Activated CD4-positive, alpha-beta T cell treated with anti-CD3 and anti-CD28 coated beads, Interleukin-2, amount 10 ng/mL, durations not matched to agents 24 days and 14 days (primary cell): ENCODE measurements around the gene PROP1. TPM values are rescaled to one million over a fixed set of nuclear protein-coding genes. Genes with fewer than 3 reads are reported as not detected.
"Not testable (repeated sequence)": the region's sequence is repeated elsewhere in the genome, so short reads cannot be mapped to it uniquely, and the experiment has no call there.

Experiments used
- DNase-seq: peaks from one replicate; pipeline ENCODE4 v3.0.0; 2022
- H3K27ac Mint-ChIP-seq: one replicate; pipeline ENCODE4 v1.8.0; 2022; ENCODE audit warnings: mild to moderate bottlenecking, mixed read lengths
- H3K27me3 Mint-ChIP-seq: one replicate; pipeline ENCODE4 v1.8.0; 2022; ENCODE audit warnings: mixed read lengths
- H3K36me3 Mint-ChIP-seq: one replicate; pipeline ENCODE4 v1.8.0; 2022; ENCODE audit warnings: low read depth, mild to moderate bottlenecking, mixed read lengths
- H3K4me1 Mint-ChIP-seq: one replicate; pipeline ENCODE4 v1.8.0; 2021; ENCODE audit warnings: mixed read lengths
- H3K4me3 Mint-ChIP-seq: one replicate; pipeline ENCODE4 v1.8.0; 2022; ENCODE audit warnings: mild to moderate bottlenecking, moderate library complexity, mixed read lengths
- H3K9me3 Mint-ChIP-seq: one replicate; pipeline ENCODE4 v1.8.0; 2021; ENCODE audit warnings: mixed read lengths
- intact Hi-C: fragments of 100-400 bp; cut with micrococcal nuclease; formaldehyde crosslinking; loops from one replicate; pipeline ENCODE4 v1.15.1; 2023
- total RNA-seq: library from RNA; stranded (reverse); gene quantifications from 2 replicates; pipeline ENCODE4 v1.2.3, GENCODE V29; 2022

The PROP1 gene
- total RNA-seq, 1 donor from 2014 or later = not detected

DNA sequence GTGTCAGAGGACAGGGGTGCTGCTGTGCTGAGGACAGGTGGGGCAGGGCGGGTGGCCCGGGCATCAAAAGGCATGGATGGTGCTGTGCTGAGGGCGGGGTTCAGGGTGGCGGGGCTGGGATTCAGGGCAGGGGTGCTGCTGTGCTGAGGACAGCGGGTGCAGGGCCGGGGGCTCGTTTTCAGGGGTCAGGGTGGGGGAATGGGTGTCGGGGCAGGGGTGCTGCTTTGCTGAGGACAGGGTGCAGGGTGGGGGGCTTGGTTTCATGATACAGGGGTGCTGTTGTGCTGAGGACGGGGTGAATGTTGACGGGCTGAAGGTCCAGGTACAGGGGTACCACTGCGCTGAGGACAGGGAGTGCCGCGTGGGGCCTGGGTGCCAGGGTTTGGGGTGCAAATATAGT, 50.9 kb downstream of the PROP1 start:
- peak overlapping the region; percentile 67 for H3K4me3 Mint-ChIP-seq
- H3K4me1 Mint-ChIP-seq, H3K36me3 Mint-ChIP-seq, DNase-seq, H3K27ac Mint-ChIP-seq, H3K9me3 Mint-ChIP-seq, H3K27me3 Mint-ChIP-seq, intact Hi-C loops: not testable (repeated sequence)

DNA sequence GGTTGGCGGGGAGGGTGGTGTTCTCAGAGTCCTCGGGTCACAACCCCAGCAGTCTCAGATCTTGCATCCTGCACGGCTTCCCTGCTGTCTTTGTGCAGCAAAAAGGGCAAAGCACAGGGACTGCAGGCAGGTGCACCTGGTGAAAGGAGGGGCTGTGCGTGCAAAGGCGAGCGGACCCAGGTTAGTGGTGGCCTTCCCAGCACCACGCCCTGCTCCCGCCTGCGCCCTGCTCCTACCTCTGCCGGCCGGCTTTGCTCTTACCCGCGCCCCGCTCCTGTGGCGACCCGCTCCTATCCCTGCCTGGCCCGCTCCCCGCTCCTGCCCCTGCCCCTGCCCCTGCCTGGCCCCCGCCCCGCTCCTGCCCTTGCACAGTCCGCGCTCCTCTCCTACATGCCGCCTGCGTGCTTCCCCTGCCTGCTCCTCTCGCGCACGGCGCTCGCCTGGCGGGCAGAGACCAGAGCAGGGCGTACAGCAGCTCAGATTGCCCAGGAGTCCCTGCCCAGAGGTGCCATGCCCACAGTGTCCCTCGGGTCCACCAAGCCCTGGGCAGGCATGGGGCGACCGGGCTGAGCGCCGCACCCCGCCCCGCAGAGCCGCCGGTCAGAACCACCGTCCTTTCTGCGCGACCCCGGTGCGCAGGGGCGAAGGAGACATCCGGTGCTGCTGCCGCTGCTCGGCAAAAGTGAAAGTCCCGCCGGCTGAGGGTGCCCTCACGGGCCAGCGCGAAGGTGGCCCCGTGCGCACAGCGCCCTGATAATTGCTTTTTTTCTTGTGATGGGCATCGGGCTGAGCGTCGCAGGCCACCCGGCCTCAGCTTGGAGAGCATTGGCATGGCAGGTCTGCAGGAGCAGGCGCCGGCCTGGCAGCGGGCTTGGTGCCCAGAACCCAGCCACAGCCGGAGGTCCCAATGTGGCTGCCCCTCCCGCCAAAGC, 52.0 kb downstream of the PROP1 start:
- not testable (repeated sequence) for H3K4me1 Mint-ChIP-seq

DNA sequence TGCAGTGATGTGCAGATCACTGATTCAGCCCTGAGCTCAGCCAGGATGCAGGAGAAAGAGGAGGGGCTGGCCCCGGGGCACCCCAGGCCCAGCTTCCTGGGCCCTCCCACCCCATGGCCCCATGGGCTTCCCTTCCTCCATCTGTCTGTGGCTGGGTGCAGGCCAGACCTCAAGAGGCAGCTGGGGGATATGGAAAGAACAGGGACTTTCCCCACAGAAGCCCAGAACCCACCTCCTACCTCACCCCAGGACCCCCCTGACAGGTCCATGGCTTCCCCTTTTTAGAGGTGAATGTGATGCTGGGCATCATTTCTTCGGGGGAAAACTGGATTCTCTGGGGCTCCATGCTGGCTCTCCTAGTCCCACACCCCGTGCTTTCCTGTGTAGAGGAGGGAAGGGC, 53.1 kb downstream of the PROP1 start:
- H3K27ac Mint-ChIP-seq = not testable (repeated sequence)

More for the DNA sequence above, 52.0 kb downstream of the PROP1 start:
- H3K27ac Mint-ChIP-seq, H3K36me3 Mint-ChIP-seq, intact Hi-C loops, H3K27me3 Mint-ChIP-seq, H3K9me3 Mint-ChIP-seq: not testable (repeated sequence)
- DNase-seq = peak; percentile 87
- peak overlapping the region; percentile 73 for H3K4me3 Mint-ChIP-seq

More for the DNA sequence above, 53.1 kb downstream of the PROP1 start:
- H3K27me3 Mint-ChIP-seq, H3K36me3 Mint-ChIP-seq, H3K4me1 Mint-ChIP-seq, intact Hi-C loops, H3K9me3 Mint-ChIP-seq, DNase-seq: not testable (repeated sequence)
- peak overlapping the region; percentile 61 for H3K4me3 Mint-ChIP-seq

Other genes with a start within 250 kb of the PROP1 start
- 12.8 and 13.1 TPM in 2 replicates for gene FAM153A, start 213.3 kb downstream of the PROP1 start, total RNA-seq
- 3.2 and 3.3 TPM in 2 replicates for gene N4BP3, start 117.3 kb upstream of the PROP1 start, total RNA-seq
- 29.3 and 29.5 TPM in 2 replicates for gene RMND5B, start 134.8 kb upstream of the PROP1 start, total RNA-seq
- gene NHP2, start 157.6 kb upstream of the PROP1 start, total RNA-seq = 267 and 273 TPM in 2 replicates
- gene GMCL2, start 191.1 kb upstream of the PROP1 start, total RNA-seq = 0.07 TPM in 1 of 2 replicates, not detected in the other
- gene HNRNPAB, start 208.3 kb upstream of the PROP1 start, total RNA-seq = 492 and 507 TPM in 2 replicates
- gene PHYKPL, start 236.6 kb upstream of the PROP1 start, total RNA-seq = 77.8 and 85.9 TPM in 2 replicates